ENCODE measurements around the gene JAK1. TPM values are rescaled to one million over a fixed set of nuclear protein-coding genes. Genes with fewer than 3 reads are reported as not detected.

Gene JAK1
- total RNA-seq, 2 donors from 2014 or later = 113 to 115 TPM

- Histone ChIP-seq H3K9me3 (no peaks in the 10 kb centered on the region), H3K4me1 (ENCODE audit: control insufficient read depth in 1 of 2, low read depth in 2 of 2) (peaks cover 11 to 21% of the 10 kb centered on the region in 2 donors), H3K4me3 (peak overlapping the region; percentile 91), H3K36me3 (no peaks in the 10 kb centered on the region), H3K27me3 (replicated peaks; ENCODE audit: insufficient read depth) (no peaks in the 10 kb centered on the region), H3K27ac (peak overlapping the region in 1 of 2 donors; percentile 3)
- DNase-seq (ENCODE audit: low spot score) = no peak
- TF ChIP-seq CTCF (IDR thresholded peaks at IDR 0.05) = no peak
- ATAC-seq (ENCODE audit: insufficient number of reproducible peaks, low FRiP score, low read depth) = no peak
Observed at GRCh38 chr1:64967381-64967780, 1.0 kb upstream of the JAK1 start.

GRCh38 chr1:64965366-64966157, 787 bp downstream of the JAK1 start:
- H3K9me3 ChIP-seq = no peaks in the 10 kb centered on the region
- no peak for TF ChIP-seq CTCF (IDR thresholded peaks at IDR 0.05)
- peak overlapping the region; percentile 92 to 93 for H3K27ac ChIP-seq
- no peaks in the 10 kb centered on the region for H3K27me3 ChIP-seq (replicated peaks; ENCODE audit: insufficient read depth)
- H3K36me3 ChIP-seq = no peaks in the 10 kb centered on the region
- peak overlapping the region; percentile 91 for H3K4me3 ChIP-seq
- DNase-seq (ENCODE audit: low spot score) (peak; percentile 26), ATAC-seq (ENCODE audit: insufficient number of reproducible peaks, low FRiP score, low read depth) (peak; percentile 42)
- peaks cover 12 to 33% of the 10 kb centered on the region in 2 donors for H3K4me1 ChIP-seq (ENCODE audit: control insufficient read depth in 1 of 2, low read depth in 2 of 2)

- Histone ChIP-seq H3K36me3 (no peaks in the 10 kb centered on the region), H3K4me3 (no peak overlapping the region), H3K4me1 (ENCODE audit: control insufficient read depth in 1 of 2, low read depth in 2 of 2) (peaks cover 16 to 42% of the 10 kb centered on the region in 2 donors), H3K27ac (no peak overlapping the region), H3K9me3 (no peaks in the 10 kb centered on the region), H3K27me3 (replicated peaks; ENCODE audit: insufficient read depth) (no peaks in the 10 kb centered on the region)
- ATAC-seq (ENCODE audit: insufficient number of reproducible peaks, low FRiP score, low read depth) (no peak), DNase-seq (ENCODE audit: low spot score) (no peak)
- no peak for TF ChIP-seq CTCF (IDR thresholded peaks at IDR 0.05)
Observed at GRCh38 chr1:64963466-64963865, 2.9 kb downstream of the JAK1 start.

GRCh38 chr1:64962441-64962840, 3.9 kb downstream of the JAK1 start:
- Histone ChIP-seq H3K4me1 (ENCODE audit: control insufficient read depth in 1 of 2, low read depth in 2 of 2) (peaks cover 16 to 43% of the 10 kb centered on the region in 2 donors), H3K9me3 (no peaks in the 10 kb centered on the region), H3K27ac (no peak overlapping the region), H3K27me3 (replicated peaks; ENCODE audit: insufficient read depth) (no peaks in the 10 kb centered on the region), H3K4me3 (no peak overlapping the region), H3K36me3 (no peaks in the 10 kb centered on the region)
- no peak for ATAC-seq (ENCODE audit: insufficient number of reproducible peaks, low FRiP score, low read depth)
- no peak for DNase-seq (ENCODE audit: low spot score)
- TF ChIP-seq CTCF (IDR thresholded peaks at IDR 0.05) = no peak

GRCh38 chr1:64961923-64962322, 4.4 kb downstream of the JAK1 start:
- no peak for ATAC-seq (ENCODE audit: insufficient number of reproducible peaks, low FRiP score, low read depth)
- no peak for TF ChIP-seq CTCF (IDR thresholded peaks at IDR 0.05)

More at GRCh38 chr1:64961923-64962322, 4.4 kb downstream of the JAK1 start:
- H3K4me1 ChIP-seq (ENCODE audit: control insufficient read depth in 1 of 2, low read depth in 2 of 2) = peaks cover 21 to 43% of the 10 kb centered on the region in 2 donors
- no peak overlapping the region for H3K27ac ChIP-seq
- H3K4me3 ChIP-seq = no peak overlapping the region
- no peaks in the 10 kb centered on the region for H3K27me3 ChIP-seq (replicated peaks; ENCODE audit: insufficient read depth)
- no peaks in the 10 kb centered on the region for H3K36me3 ChIP-seq
- no peak for DNase-seq (ENCODE audit: low spot score)
- H3K9me3 ChIP-seq = no peaks in the 10 kb centered on the region
